ENCODE measurements around the gene ORC1. TPM values are rescaled to one million over a fixed set of nuclear protein-coding genes. Genes with fewer than 3 reads are reported as not detected.
A peak's percentile ranks its signal among the peaks of the same experiment; 100 is the strongest.
"Not testable (repeated sequence)": the region's sequence is repeated elsewhere in the genome, so short reads cannot be mapped to it uniquely, and the experiment has no call there.

The ORC1 gene
- total RNA-seq, 1 donor = 8.1 TPM

GRCh38 chr1:52393174-52393573 lies 11.0 kb downstream of the ORC1 start:
- DNase-seq (ENCODE audit: low read depth in 2 of 3, low spot score in 2 of 3) = no peak

- no peak for DNase-seq (ENCODE audit: low read depth in 2 of 3, low spot score in 2 of 3)
Measured at GRCh38 chr1:52386458-52386857, 17.8 kb downstream of the ORC1 start.

- DNase-seq (ENCODE audit: low read depth in 2 of 3, low spot score in 2 of 3) = no peak
Measured at GRCh38 chr1:52385376-52385775, 18.8 kb downstream of the ORC1 start.

GRCh38 chr1:52369851-52370250 lies 34.4 kb downstream of the ORC1 start:
- not testable (repeated sequence) for DNase-seq (ENCODE audit: low read depth in 2 of 3, low spot score in 2 of 3)

GRCh38 chr1:52368383-52369172 lies 35.6 kb downstream of the ORC1 start:
- peak; percentile 25 to 64 (median 54) for DNase-seq (ENCODE audit: low read depth in 2 of 3, low spot score in 2 of 3)

GRCh38 chr1:52367272-52367671 lies 37.0 kb downstream of the ORC1 start:
- DNase-seq (ENCODE audit: low read depth in 2 of 3, low spot score in 2 of 3) = no peak

- DNase-seq (ENCODE audit: low read depth in 2 of 3, low spot score in 2 of 3) = no peak
Measured at GRCh38 chr1:52366517-52366827, 37.8 kb downstream of the ORC1 start.

GRCh38 chr1:52365746-52366516 lies 38.3 kb downstream of the ORC1 start, which contains the start of gene CC2D1B:
CC2D1B (minus strand) TSS chr1:52366205; CDS start chr1:52364620, 1,585 bp downstream.
- DNase-seq (ENCODE audit: low read depth in 2 of 3, low spot score in 2 of 3) = peak; percentile 99 to 100 (median 100)

- DNase-seq (ENCODE audit: low read depth in 2 of 3, low spot score in 2 of 3) = peak in 1 of 3 donors; percentile 40
Measured at GRCh38 chr1:52365071-52365745, 39.0 kb downstream of the ORC1 start.

GRCh38 chr1:52364235-52364839 lies 39.9 kb downstream of the ORC1 start:
- DNase-seq (ENCODE audit: low read depth in 2 of 3, low spot score in 2 of 3) = no peak

GRCh38 chr1:52360595-52360968 lies 43.6 kb downstream of the ORC1 start:
- no peak for DNase-seq (ENCODE audit: low read depth in 2 of 3, low spot score in 2 of 3)

- DNase-seq (ENCODE audit: low read depth in 2 of 3, low spot score in 2 of 3) = no peak
Measured at GRCh38 chr1:52359676-52360594, 44.3 kb downstream of the ORC1 start.

- DNase-seq (ENCODE audit: low read depth in 2 of 3, low spot score in 2 of 3) = no peak
Measured at GRCh38 chr1:52358851-52359497, 45.2 kb downstream of the ORC1 start.

- DNase-seq (ENCODE audit: low read depth in 2 of 3, low spot score in 2 of 3) = no peak
Measured at GRCh38 chr1:52357397-52357796, 46.8 kb downstream of the ORC1 start.

- DNase-seq (ENCODE audit: low read depth in 2 of 3, low spot score in 2 of 3) = no peak
Measured at GRCh38 chr1:52356818-52357355, 47.3 kb downstream of the ORC1 start.

- DNase-seq (ENCODE audit: low read depth in 2 of 3, low spot score in 2 of 3) = no peak
Measured at GRCh38 chr1:52355847-52356505, 48.2 kb downstream of the ORC1 start.

- DNase-seq (ENCODE audit: low read depth in 2 of 3, low spot score in 2 of 3) = no peak
Measured at GRCh38 chr1:52355436-52355835, 48.8 kb downstream of the ORC1 start.

- no peak for DNase-seq (ENCODE audit: low read depth in 2 of 3, low spot score in 2 of 3)
Measured at GRCh38 chr1:52352690-52353089, 51.5 kb downstream of the ORC1 start.
